Measurements from ENCODE around the gene MARS2. TPM values are rescaled to one million over a fixed set of nuclear protein-coding genes. Genes with fewer than 3 reads are reported as not detected.
"Not testable (repeated sequence)": the region's sequence is repeated elsewhere in the genome, so short reads cannot be mapped to it uniquely, and the experiment has no call there.

MARS2 gene
- total RNA-seq, 6 donors from 2014 or later: 3.1 to 12.6 (median 6.4) TPM

DNA sequence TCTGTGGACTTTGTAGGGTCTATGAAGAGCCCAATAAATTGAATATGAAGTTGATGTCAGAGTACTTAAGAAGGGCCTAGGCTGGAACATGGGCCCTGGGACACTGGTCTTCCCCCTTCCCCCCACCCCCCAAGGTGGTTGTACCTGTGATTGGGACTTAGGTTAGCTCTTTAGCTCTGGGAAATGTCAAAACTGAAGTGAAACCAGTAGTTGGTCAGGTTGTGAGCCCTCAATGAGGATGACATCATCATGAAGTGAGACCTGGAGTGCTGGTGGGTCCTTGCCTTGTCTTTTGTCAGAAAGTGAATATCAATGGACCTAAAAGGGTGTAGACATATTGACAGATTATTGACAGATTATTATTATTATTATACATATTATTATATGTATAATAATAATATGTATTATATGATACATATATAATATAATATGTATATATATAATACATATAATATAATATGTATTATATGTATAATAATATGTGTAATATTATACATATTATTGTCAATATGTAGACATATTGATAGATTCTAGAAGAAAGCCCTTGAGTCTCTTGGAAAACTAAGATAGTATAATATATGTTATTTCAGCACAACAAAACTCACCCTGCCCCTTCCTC is 5.4 kb downstream of the MARS2 start:
- DNase-seq (no peak), ATAC-seq (ENCODE audit: low FRiP score in 2 of 2) (no peak)
- H3K27me3 ChIP-seq: no peaks in the 10 kb centered on the region
- peaks cover 28 to 42% (median 30%) of the 10 kb centered on the region in 4 donors for H3K4me1 ChIP-seq
- H3K9me3 ChIP-seq: no peaks in the 10 kb centered on the region
- H3K4me3 ChIP-seq: no peak overlapping the region
- H3K27ac ChIP-seq: no peak overlapping the region
- TF ChIP-seq POLR2AphosphoS5 (IDR thresholded peaks at IDR 0.05): no peak
- TF ChIP-seq EP300 (IDR thresholded peaks at IDR 0.05): no peak
- no peak for TF ChIP-seq POLR2A (IDR thresholded peaks at IDR 0.05)
- TF ChIP-seq CTCF (IDR thresholded peaks at IDR 0.05): no peak
- H3K36me3 ChIP-seq: peaks cover 0 to 7% (median 0%) of the 10 kb centered on the region in 4 donors

GRCh38 chr2:197711578-197711977 is 6.4 kb downstream of the MARS2 start:
- TF ChIP-seq POLR2AphosphoS5 (IDR thresholded peaks at IDR 0.05) (no peak), CTCF (IDR thresholded peaks at IDR 0.05) (no peak), POLR2A (IDR thresholded peaks at IDR 0.05) (no peak), EP300 (IDR thresholded peaks at IDR 0.05) (no peak)
- H3K4me3 ChIP-seq: no peak overlapping the region
- peaks cover 0 to 7% (median 0%) of the 10 kb centered on the region in 4 donors for H3K36me3 ChIP-seq
- no peak for DNase-seq
- no peaks in the 10 kb centered on the region for H3K9me3 ChIP-seq
- H3K4me1 ChIP-seq: peaks cover 21 to 32% (median 24%) of the 10 kb centered on the region in 4 donors
- no peak overlapping the region for H3K27ac ChIP-seq
- ATAC-seq (ENCODE audit: low FRiP score in 2 of 2): no peak
- H3K27me3 ChIP-seq: no peaks in the 10 kb centered on the region

- Histone ChIP-seq H3K27ac (no peak overlapping the region), H3K36me3 (peaks cover 0 to 7% (median 0%) of the 10 kb centered on the region in 4 donors), H3K9me3 (no peaks in the 10 kb centered on the region), H3K27me3 (no peaks in the 10 kb centered on the region), H3K4me3 (no peak overlapping the region), H3K4me1 (peaks cover 4 to 15% (median 8%) of the 10 kb centered on the region in 4 donors)
- no peak for DNase-seq
- ATAC-seq (ENCODE audit: low FRiP score in 2 of 2): no peak
- 89 to 93% methylated on average over 3 of the region's 3 CpGs for WGBS, 2 donors
- no peak for TF ChIP-seq POLR2A (IDR thresholded peaks at IDR 0.05)
- no peak for TF ChIP-seq EP300 (IDR thresholded peaks at IDR 0.05)
- TF ChIP-seq CTCF (IDR thresholded peaks at IDR 0.05): no peak
- no peak for TF ChIP-seq POLR2AphosphoS5 (IDR thresholded peaks at IDR 0.05)
These were observed 8.1 kb downstream of the MARS2 start for GRCh38 chr2:197713271-197713670.

DNA sequence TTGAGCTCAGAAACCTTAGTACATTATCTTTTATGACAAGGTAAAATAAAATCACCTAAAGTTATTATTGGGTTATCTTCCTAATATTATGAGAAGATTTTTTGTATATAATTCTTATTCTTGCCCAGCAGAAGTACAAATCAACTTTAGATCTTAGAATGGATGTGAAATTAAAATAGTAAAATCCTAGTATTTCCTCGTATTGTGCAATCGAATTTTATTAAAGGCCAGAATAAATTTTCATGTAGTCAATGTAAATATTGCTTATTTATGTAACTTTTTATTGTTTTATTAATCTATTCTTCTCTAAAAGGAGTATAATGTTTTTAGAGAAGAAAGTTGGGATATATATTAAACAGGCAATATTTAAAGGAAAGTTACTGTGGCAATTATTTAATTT is 12.7 kb downstream of the MARS2 start:
- H3K27ac ChIP-seq: no peak overlapping the region
- no peak for DNase-seq
- WGBS, 2 donors: 91% methylated on average over 2 of the region's 2 CpGs
- TF ChIP-seq EP300 (IDR thresholded peaks at IDR 0.05) (no peak), CTCF (IDR thresholded peaks at IDR 0.05) (no peak), POLR2AphosphoS5 (IDR thresholded peaks at IDR 0.05) (no peak), POLR2A (IDR thresholded peaks at IDR 0.05) (no peak)
- H3K36me3 ChIP-seq: no peaks in the 10 kb centered on the region
- no peaks in the 10 kb centered on the region for H3K9me3 ChIP-seq
- no peak for ATAC-seq (ENCODE audit: low FRiP score in 2 of 2)
- H3K4me1 ChIP-seq: no peaks in the 10 kb centered on the region
- H3K27me3 ChIP-seq: no peaks in the 10 kb centered on the region
- H3K4me3 ChIP-seq: no peak overlapping the region

DNA sequence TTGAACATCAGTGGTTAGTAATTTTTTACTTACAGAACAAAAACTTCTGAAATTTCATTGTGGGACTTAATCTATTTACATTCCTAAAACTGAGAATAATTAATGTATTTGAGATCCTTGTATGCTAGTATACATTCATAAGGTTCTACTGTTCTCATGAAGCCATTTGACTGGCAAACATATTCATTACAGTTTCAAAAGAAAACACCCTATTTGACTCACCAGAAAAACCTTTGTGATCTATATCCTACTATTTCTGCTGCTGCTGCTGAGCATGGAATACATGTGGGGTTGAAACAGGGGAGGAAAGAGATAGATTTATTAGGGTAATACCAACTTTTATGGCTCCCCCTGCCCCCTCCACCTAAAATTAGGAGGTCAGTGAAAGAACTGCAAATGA is 21.8 kb downstream of the MARS2 start:
- no peak overlapping the region for H3K27ac ChIP-seq
- H3K9me3 ChIP-seq: no peaks in the 10 kb centered on the region
- no peak for TF ChIP-seq POLR2AphosphoS5 (IDR thresholded peaks at IDR 0.05)
- TF ChIP-seq EP300 (IDR thresholded peaks at IDR 0.05): no peak
- TF ChIP-seq CTCF (IDR thresholded peaks at IDR 0.05): no peak
- TF ChIP-seq POLR2A (IDR thresholded peaks at IDR 0.05): no peak
- H3K36me3 ChIP-seq: no peaks in the 10 kb centered on the region
- H3K4me3 ChIP-seq: no peak overlapping the region
- ATAC-seq (ENCODE audit: low FRiP score in 2 of 2): no peak
- DNase-seq: no peak
- no peaks in the 10 kb centered on the region for H3K4me1 ChIP-seq
- H3K27me3 ChIP-seq: no peaks in the 10 kb centered on the region

GRCh38 chr2:197728555-197729544 is 23.7 kb downstream of the MARS2 start:
- H3K27ac ChIP-seq; H3K4me3 ChIP-seq; H3K4me1 ChIP-seq; H3K9me3 ChIP-seq; H3K27me3 ChIP-seq; ATAC-seq (ENCODE audit: low FRiP score in 2 of 2); H3K36me3 ChIP-seq: not testable (repeated sequence)
- peak in 1 of 2 donors; percentile 36 for DNase-seq
- 89 to 92% methylated on average over 24 to 29 of the region's 32 CpGs for WGBS, 2 donors
